Measurements from ENCODE around the gene MARF1.
"Not testable (repeated sequence)": the region's sequence is repeated elsewhere in the genome, so short reads cannot be mapped to it uniquely, and the experiment has no call there.

Gene MARF1

GRCh38 chr16:15667091-15667742 is 24.3 kb upstream of the MARF1 start:
- no peak for DNase-seq (ENCODE audit: low spot score)
- no peak for TF ChIP-seq CTCF (IDR thresholded peaks at IDR 0.05; ENCODE audit: extremely low read depth, missing control alignments)

GRCh38 chr16:15665107-15665506 is 22.2 kb upstream of the MARF1 start:
- no peak for DNase-seq (ENCODE audit: low spot score)
- no peak for TF ChIP-seq CTCF (IDR thresholded peaks at IDR 0.05; ENCODE audit: extremely low read depth, missing control alignments)

GRCh38 chr16:15660203-15660601 is 17.2 kb upstream of the MARF1 start:
- no peak for DNase-seq (ENCODE audit: low spot score)
- TF ChIP-seq CTCF (IDR thresholded peaks at IDR 0.05; ENCODE audit: extremely low read depth, missing control alignments) = no peak

GRCh38 chr16:15658556-15658955 is 15.6 kb upstream of the MARF1 start:
- DNase-seq (ENCODE audit: low spot score) = no peak
- no peak for TF ChIP-seq CTCF (IDR thresholded peaks at IDR 0.05; ENCODE audit: extremely low read depth, missing control alignments)

- DNase-seq (ENCODE audit: low spot score) = no peak
- TF ChIP-seq CTCF (IDR thresholded peaks at IDR 0.05; ENCODE audit: extremely low read depth, missing control alignments) = no peak
These were observed 15.2 kb upstream of the MARF1 start for GRCh38 chr16:15658149-15658548.

- DNase-seq (ENCODE audit: low spot score) = not testable (repeated sequence)
These were observed 12.6 kb upstream of the MARF1 start for GRCh38 chr16:15655561-15655960.

- no peak for DNase-seq (ENCODE audit: low spot score)
- TF ChIP-seq CTCF (IDR thresholded peaks at IDR 0.05; ENCODE audit: extremely low read depth, missing control alignments) = no peak
These were observed 11.6 kb upstream of the MARF1 start for GRCh38 chr16:15654591-15654990.

GRCh38 chr16:15653227-15653626 is 10.3 kb upstream of the MARF1 start:
- TF ChIP-seq CTCF (IDR thresholded peaks at IDR 0.05; ENCODE audit: extremely low read depth, missing control alignments) = no peak
- DNase-seq (ENCODE audit: low spot score) = no peak
